ENCODE results near the gene CRLF2. TPM values are rescaled to one million over a fixed set of nuclear protein-coding genes. Genes with fewer than 3 reads are reported as not detected.
A peak's percentile ranks its signal among the peaks of the same experiment; 100 is the strongest.

Gene CRLF2
- total RNA-seq, 2 donors from 2014 or later: not detected

- DNase-seq (no peak), ATAC-seq (no peak)
- Histone ChIP-seq H3K27me3 (no peaks in the 10 kb centered on the region), H3K9me3 (peaks cover 0 to 4% (median 0%) of the 10 kb centered on the region in 3 donors), H3K4me1 (no peaks in the 10 kb centered on the region), H3K4me3 (no peak overlapping the region), H3K27ac (no peak overlapping the region), H3K36me3 (replicated peaks in 1 of 2; ENCODE audit: insufficient read depth in 1 of 2, low read depth in 2 of 2) (no peaks in the 10 kb centered on the region)
- TF ChIP-seq CTCF (IDR thresholded peaks at IDR 0.05) (no peak), POLR2A (IDR thresholded peaks at IDR 0.05) (no peak)
- intact Hi-C loops (cut with DNase I): no loop called here
Observed at GRCh38 chrX:1223242-1223600, 10.8 kb upstream of the CRLF2 start.

GRCh38 chrX:1222531-1223241 is 10.2 kb upstream of the CRLF2 start:
- peaks cover 0 to 4% (median 0%) of the 10 kb centered on the region in 3 donors for H3K9me3 ChIP-seq
- no peaks in the 10 kb centered on the region for H3K36me3 ChIP-seq (replicated peaks in 1 of 2; ENCODE audit: insufficient read depth in 1 of 2, low read depth in 2 of 2)
- ATAC-seq (no peak), DNase-seq (peak in 1 of 4 donors; percentile 19)
- H3K4me1 ChIP-seq: no peaks in the 10 kb centered on the region
- intact Hi-C loops (cut with DNase I): no loop called here
- no peak overlapping the region for H3K4me3 ChIP-seq
- TF ChIP-seq CTCF (IDR thresholded peaks at IDR 0.05): no peak
- TF ChIP-seq POLR2A (IDR thresholded peaks at IDR 0.05): no peak
- H3K27ac ChIP-seq: no peak overlapping the region
- WGBS, 2 donors: 53 to 67% methylated on average over 17 of the region's 17 CpGs
- no peaks in the 10 kb centered on the region for H3K27me3 ChIP-seq

GRCh38 chrX:1221296-1221845 is 8.9 kb upstream of the CRLF2 start:
- TF ChIP-seq CTCF (IDR thresholded peaks at IDR 0.05) (no peak), POLR2A (IDR thresholded peaks at IDR 0.05) (no peak)
- H3K36me3 ChIP-seq (replicated peaks in 1 of 2; ENCODE audit: insufficient read depth in 1 of 2, low read depth in 2 of 2): no peaks in the 10 kb centered on the region
- H3K27ac ChIP-seq: no peak overlapping the region
- H3K4me3 ChIP-seq: no peak overlapping the region
- ATAC-seq: no peak
- DNase-seq: no peak
- H3K9me3 ChIP-seq: peaks cover 0 to 4% (median 0%) of the 10 kb centered on the region in 3 donors
- H3K4me1 ChIP-seq: no peaks in the 10 kb centered on the region
- WGBS, 2 donors: 62 to 67% methylated on average over 11 to 12 of the region's 12 CpGs
- intact Hi-C loops (cut with DNase I): no loop called here
- H3K27me3 ChIP-seq: no peaks in the 10 kb centered on the region

GRCh38 chrX:1218286-1218685 is 5.8 kb upstream of the CRLF2 start:
- TF ChIP-seq POLR2A (IDR thresholded peaks at IDR 0.05) (no peak), CTCF (IDR thresholded peaks at IDR 0.05) (no peak)
- no peak for ATAC-seq
- no peak overlapping the region for H3K4me3 ChIP-seq
- H3K27me3 ChIP-seq: no peaks in the 10 kb centered on the region
- no peak overlapping the region for H3K27ac ChIP-seq
- H3K36me3 ChIP-seq (replicated peaks in 1 of 2; ENCODE audit: insufficient read depth in 1 of 2, low read depth in 2 of 2): no peaks in the 10 kb centered on the region
- WGBS, 2 donors: 74 to 78% methylated on average over 4 of the region's 4 CpGs
- peaks cover 0 to 2% (median 0%) of the 10 kb centered on the region in 3 donors for H3K9me3 ChIP-seq
- no peak for DNase-seq
- intact Hi-C loops (cut with DNase I): no loop called here
- no peaks in the 10 kb centered on the region for H3K4me1 ChIP-seq
